Measurements from ENCODE around the gene AZU1.

AZU1 gene

GRCh38 chr19:827710-828321 is at the start of gene AZU1:
TSS of gene AZU1 (plus strand) at chr19:827837. CDS start at chr19:827847, 10 bp downstream.
- DNase-seq (ENCODE audit: low read depth, low spot score): no peak

GRCh38 chr19:778910-779653 is 48.6 kb upstream of the AZU1 start:
- DNase-seq (ENCODE audit: low read depth, low spot score): no peak

DNA sequence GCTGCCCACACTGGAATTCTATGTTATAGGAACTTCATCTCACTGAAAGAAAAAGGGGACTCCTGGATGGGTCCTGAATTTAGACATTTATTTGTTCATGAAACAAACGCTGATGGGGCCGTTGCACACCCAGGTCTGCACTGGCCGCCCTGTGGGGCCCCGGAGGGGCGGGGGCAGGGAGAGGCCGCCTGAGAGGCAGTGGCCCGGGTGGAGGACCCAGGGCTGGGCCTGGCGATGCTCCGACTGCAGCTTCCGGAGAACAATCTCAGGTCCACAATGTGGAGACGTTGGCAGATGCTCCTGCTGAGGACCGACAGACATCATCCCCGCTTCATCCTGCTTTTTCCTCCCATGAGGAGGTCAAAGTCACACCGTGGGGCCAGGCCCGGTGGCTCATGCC is 46.7 kb upstream of the AZU1 start:
- DNase-seq (ENCODE audit: low read depth, low spot score): no peak

DNA sequence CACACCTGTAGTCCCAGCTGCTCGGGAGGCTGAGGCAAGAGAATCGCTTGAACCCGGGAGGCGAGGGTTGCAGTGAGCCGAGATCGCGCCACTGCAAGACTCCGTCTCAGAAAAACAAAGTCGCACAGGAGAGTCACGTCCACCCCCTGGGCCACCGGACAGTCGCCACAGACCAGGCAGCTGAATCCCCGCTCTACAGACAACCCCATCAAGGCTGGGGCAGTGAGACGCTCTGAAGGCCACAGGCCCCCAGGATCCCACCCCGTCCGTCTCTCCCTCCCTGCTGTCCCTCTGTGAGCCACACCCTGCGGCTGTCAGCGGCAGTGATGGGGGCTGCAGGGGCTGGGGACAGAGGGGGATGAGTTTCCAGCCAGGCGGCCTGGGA is 45.8 kb upstream of the AZU1 start:
- DNase-seq (ENCODE audit: low read depth, low spot score): no peak

DNA sequence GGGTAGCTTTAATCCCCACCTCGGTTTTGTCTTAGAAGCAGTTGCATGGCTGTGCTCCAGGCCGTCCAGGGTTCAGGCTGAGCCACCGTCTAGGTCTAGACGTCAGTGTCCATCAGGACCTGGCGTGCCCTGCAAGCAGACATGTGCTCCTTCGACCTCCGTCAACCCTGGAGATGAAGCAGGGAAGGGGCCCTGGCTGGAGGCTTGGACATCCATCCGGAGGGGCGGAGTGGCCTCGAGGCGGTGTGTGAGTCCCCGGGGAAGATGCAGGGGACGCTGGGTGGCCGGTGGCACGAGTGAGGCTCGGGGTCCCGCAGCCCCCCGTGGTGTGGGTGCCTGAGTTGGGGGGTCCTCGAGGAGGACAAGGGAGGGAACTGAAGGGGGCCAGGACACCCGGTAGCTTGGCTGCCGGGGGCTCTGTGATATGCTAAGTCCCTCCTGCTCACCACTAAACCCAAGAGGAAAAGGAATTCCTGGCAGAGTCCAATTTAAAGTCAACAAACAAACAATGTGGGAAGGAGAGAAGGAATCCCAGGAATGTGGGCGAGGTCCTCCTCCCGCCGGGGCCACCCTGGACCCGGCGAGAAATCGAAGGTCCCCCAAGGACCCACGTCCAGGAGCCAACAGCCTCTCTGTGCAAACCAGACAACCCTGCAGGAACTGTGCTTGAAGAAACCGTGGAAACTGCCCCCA is 45.3 kb upstream of the AZU1 start:
- DNase-seq (ENCODE audit: low read depth, low spot score): no peak

DNA sequence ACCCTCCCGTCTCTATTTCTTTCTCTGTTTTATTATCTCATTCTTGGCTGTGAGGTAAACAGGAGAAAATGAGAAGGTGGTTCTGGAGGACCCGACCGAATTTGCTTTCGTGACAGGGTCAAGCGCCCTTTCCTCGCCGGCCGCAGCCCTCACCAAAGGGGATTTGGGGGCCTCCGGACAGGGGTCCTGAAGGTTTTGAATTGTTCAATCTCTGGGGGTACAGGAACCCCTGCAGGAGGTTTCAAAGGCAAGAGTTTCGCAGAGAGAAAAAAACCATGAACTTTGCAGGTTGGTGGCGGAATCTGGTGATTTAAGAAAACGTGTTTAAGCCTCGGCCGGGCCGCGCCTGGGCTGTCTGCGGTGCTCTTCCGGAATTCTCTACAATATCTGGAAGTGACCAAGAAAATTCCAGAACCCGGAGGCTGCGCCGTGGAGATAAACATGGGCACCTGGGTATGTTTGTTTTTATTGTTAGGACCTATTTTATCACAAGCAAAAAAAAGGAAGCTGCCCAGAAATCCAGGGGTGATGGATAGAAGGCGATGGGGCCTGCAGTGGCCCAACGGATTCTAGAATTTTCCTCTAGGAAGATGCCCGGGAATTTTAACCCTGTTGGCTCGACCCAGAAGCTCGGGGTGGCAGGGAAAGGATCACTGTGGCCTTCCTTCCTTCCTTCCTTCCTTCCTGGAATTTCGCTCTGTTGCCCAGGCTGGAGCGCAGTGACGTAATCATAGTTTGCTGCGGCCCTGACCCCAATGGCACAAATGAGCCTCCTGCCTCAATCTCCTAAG is 44.6 kb upstream of the AZU1 start:
- DNase-seq (ENCODE audit: low read depth, low spot score): no peak

GRCh38 chr19:784541-784940 is 43.1 kb upstream of the AZU1 start:
- DNase-seq (ENCODE audit: low read depth, low spot score): no peak

DNA sequence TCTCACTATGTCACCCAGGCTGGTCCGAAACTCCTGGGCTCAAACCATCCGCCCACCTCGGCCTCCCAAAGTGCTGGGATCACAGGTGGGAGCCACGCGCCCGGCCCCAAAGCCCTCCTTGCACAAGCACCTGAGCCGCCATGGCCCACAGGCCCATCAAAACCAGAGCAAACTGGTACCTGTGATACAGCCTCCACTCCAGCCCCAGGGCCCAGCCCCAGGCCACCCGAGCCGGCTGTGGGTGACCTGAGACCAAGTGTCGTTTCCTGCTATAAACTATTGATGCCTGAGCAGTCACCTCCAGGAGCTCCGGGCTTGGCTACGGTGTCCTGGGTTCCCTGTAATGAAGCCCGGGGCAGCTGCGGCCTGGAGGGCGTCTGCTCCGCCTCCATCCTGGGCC is 40.1 kb upstream of the AZU1 start:
- no peak for DNase-seq (ENCODE audit: low read depth, low spot score)

- no peak for DNase-seq (ENCODE audit: low read depth, low spot score)
Measured at GRCh38 chr19:788686-788982, 39.0 kb upstream of the AZU1 start.

DNA sequence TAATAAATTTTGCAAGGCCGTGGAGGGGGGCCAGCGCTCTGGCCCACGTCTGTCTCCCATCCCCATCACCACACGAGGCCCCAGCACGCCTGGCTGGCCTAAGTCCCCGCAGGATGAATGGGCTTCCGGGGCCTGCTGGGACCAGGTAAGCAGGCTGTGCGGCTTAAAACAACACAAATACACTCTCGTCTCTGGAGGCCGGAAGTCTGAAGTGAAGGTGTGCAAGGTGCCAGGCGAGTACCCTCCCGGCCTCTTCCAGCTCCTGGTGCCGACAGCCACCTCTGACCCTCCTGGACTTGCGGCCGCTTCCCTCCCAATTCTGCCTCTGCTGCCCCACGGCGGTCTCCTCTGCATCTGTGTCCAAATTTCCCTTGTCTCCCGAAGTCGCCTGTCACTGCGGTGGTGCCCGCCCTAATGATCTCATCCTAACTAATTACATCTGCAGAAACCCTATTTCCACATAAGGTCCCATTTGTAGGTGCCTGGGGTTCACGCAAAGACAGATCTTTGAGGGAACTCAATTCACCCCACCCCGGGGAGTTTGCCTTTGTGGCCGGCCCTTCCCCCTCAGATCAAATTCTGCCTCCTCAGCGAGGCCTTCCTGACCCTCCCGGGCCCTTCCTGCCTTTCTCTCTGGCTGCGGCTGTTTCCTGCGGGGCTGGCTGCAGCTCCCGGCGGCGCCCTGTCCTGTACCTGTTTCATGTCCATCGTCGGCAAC is 38.5 kb upstream of the AZU1 start:
- DNase-seq (ENCODE audit: low read depth, low spot score): no peak

DNA sequence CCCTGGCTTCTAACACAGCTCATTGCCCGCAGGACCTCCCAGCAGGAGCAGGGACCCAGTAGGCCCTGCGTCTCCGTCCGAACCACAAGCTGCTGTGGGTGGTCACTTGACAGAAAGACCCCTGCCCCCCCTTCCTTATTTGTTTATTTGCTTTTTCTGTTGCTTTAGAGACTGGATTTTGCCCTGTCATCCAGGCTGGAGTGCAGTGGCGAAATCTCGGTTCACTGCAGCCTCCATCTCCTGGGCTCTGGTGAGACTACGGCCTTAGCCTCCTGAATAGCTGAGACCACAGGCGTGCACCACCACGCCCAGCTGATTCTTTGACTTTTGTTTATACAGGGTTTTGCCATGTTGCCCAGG is 38.0 kb upstream of the AZU1 start:
- no peak for DNase-seq (ENCODE audit: low read depth, low spot score)

DNA sequence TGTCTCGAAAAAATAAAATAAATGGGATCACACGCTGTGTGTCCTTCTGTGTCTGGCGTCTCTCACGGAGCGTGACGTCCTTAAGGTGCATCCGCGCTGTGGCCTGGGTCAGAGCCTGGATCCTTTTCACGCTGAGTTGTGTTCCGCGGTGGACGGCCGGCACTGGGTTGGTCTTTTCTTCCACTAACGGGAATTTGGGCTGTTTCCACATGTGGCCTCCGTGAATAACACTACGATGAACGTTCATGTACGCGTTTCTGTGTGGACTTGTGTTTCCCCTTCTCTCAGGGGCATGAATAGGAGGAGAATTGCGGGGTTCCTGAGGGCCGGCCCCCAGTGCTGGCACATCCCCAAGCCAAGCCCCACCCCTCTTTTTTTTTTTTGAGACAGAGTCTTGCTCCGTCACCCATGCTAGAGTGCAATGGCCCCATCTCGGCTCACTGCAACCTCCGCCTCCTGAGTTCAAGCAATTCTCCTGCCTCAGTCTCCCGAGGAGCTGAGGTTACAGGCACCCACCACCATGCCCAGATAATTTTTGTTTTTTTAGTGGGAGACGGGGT is 36.5 kb upstream of the AZU1 start:
- no peak for DNase-seq (ENCODE audit: low read depth, low spot score)

DNA sequence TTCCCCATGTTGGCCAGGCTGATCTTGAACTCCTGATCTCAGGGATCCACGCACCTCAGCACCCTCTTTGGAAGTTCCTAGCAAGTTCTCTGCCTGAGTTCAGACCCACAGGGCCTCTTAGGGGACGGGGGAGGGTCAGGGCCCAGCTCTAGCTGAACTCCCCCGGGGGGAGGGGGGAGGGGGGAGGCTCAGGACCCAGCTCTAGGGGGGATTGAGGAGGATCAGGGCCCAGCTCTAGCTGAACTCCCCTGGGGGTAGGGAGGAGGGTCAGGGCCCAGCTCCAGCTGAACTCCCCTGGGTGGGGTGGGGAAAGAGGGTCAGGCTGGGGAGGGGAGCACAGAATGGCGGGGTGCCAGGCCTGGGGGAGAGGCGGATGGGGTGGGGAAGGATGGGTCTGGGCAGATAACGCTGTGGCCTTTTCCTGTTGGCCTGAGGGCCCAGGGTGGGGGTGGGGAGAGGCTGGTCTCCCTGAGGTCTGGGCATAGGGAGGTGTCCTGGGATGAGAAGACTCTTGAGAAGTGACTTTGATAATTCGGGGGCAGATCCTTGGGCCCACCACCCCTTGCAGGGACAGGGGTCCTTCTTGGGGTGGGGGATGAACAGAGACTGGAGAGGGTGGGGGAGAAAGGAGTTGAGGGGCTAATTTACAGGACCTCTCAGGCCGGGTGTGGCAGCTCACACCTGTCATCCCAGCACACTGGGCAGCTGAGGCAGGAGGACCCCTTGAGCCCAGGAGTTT is 35.9 kb upstream of the AZU1 start:
- DNase-seq (ENCODE audit: low read depth, low spot score): no peak

GRCh38 chr19:792306-792885 is 35.2 kb upstream of the AZU1 start:
- DNase-seq (ENCODE audit: low read depth, low spot score): no peak

- no peak for DNase-seq (ENCODE audit: low read depth, low spot score)
Measured at GRCh38 chr19:793806-794205, 33.8 kb upstream of the AZU1 start.

DNA sequence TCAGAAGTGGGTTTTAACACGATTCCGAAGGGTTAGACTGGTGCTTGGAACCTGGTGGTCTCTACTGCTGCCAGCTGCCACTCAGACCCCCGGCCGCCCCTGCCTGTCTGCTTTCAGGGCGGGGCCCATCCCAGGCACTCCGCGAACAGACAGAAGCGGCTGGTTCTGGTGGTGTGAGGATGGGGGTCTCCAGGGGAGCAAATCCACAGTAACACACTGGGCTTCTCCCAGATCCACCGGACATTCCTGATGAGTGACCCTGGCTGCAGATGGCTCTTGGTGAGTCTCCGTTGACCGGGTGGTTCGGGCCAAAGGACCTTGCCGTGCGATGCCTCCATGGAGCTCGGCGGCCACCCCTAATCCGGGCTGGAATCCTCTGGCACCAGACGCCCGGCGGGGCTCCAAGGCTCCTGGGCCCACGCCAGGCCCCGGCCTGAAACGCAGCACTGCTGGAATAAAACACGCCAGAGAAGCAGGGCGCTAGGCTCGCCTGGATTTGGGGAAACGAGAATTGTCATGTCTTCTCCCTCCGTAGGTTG is 32.5 kb upstream of the AZU1 start:
- no peak for DNase-seq (ENCODE audit: low read depth, low spot score)

- no peak for DNase-seq (ENCODE audit: low read depth, low spot score)
Measured at GRCh38 chr19:795691-796581, 31.7 kb upstream of the AZU1 start.

GRCh38 chr19:796692-797527 is 30.7 kb upstream of the AZU1 start, which contains the start of gene PTBP1:
TSS of gene PTBP1 (plus strand) at chr19:797452. CDS start at chr19:797498, 46 bp downstream.
- DNase-seq (ENCODE audit: low read depth, low spot score): peak; percentile 99

Measured in activated CD4-positive, CD25-positive, alpha-beta regulatory T cell treated with anti-CD3 and anti-CD28 coated beads, Interleukin-2, amount 50 U/mL, for 16 hours (primary cell).